NB4 (cell line): ENCODE data around the gene FKRP.

Experiments used
- DNase-seq: peaks from one replicate; pipeline ENCODE4 v3.0.0; 2010; ENCODE audit warnings: low read depth
- H3K4me3 ChIP-seq: one replicate; pipeline ENCODE4 v1.5.1; 2011; ENCODE audit warnings: mild to moderate bottlenecking, low read depth, low read length, moderate library complexity
- MYC ChIP-seq: IDR thresholded peaks from 2 replicates; pipeline ENCODE4 v1.6.1; 2011; ENCODE audit warnings: low read depth, low read length
- POLR2A ChIP-seq: IDR thresholded peaks from 2 replicates; pipeline ENCODE4 v1.6.1; 2011; ENCODE audit warnings: mild to moderate bottlenecking; ENCODE audit not compliant: insufficient read length; ENCODE audit errors: extremely low read depth
- TF ChIP-seq, protein P1 (sequence below): IDR thresholded peaks from one replicate; pipeline ENCODE4 v1.5.1; 2012; ENCODE audit warnings: low read depth, low read length
- TF ChIP-seq, protein P2 (sequence below): IDR thresholded peaks from 2 replicates; pipeline ENCODE4 v1.6.1; 2011; ENCODE audit warnings: low read depth, low read length

The FKRP gene

DNA sequence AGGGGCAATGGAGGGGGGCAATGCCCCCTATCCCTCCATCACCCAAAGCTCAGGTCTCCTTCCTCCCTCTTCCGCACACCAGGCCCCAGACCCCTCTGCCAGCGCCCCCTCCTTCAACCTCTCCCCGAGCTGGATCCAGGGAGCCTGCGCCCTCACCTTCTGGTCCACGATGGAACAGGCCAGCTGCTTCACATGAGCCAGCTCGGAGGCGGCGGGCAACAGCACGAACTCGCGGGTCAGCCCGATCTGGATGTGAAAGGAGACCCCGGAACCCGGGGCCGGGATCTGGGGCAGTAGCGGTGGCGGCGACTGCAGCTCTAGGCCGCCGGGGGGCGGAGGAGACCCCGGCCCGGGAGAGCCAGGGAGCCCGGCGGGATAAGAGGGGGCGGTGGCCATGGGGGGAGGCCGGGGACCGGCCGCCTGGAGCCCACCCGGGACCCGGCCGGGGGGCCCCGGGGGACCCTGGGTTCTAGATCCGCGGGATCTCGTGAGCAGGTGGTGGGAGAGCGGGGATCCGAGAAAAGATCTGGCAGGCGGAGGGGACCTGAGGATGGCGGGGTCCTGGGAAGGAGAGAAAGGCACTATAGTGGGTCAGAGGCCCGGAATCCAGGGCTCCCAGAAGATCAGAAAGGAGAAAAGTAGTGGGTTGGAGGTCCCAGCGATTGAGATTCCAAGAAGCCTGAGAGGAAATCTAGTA, 29.7 kb upstream of the FKRP start:
- peak; percentile 58 for DNase-seq
- TF ChIP-seq MYC (no peak), POLR2A (no peak)
- TF ChIP-seq, protein P1, sequence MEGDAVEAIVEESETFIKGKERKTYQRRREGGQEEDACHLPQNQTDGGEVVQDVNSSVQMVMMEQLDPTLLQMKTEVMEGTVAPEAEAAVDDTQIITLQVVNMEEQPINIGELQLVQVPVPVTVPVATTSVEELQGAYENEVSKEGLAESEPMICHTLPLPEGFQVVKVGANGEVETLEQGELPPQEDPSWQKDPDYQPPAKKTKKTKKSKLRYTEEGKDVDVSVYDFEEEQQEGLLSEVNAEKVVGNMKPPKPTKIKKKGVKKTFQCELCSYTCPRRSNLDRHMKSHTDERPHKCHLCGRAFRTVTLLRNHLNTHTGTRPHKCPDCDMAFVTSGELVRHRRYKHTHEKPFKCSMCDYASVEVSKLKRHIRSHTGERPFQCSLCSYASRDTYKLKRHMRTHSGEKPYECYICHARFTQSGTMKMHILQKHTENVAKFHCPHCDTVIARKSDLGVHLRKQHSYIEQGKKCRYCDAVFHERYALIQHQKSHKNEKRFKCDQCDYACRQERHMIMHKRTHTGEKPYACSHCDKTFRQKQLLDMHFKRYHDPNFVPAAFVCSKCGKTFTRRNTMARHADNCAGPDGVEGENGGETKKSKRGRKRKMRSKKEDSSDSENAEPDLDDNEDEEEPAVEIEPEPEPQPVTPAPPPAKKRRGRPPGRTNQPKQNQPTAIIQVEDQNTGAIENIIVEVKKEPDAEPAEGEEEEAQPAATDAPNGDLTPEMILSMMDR: peak; percentile 45
- TF ChIP-seq, protein P2, sequence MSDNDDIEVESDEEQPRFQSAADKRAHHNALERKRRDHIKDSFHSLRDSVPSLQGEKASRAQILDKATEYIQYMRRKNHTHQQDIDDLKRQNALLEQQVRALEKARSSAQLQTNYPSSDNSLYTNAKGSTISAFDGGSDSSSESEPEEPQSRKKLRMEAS: no peak
- H3K4me3 ChIP-seq: peak overlapping the region; percentile 91

DNA sequence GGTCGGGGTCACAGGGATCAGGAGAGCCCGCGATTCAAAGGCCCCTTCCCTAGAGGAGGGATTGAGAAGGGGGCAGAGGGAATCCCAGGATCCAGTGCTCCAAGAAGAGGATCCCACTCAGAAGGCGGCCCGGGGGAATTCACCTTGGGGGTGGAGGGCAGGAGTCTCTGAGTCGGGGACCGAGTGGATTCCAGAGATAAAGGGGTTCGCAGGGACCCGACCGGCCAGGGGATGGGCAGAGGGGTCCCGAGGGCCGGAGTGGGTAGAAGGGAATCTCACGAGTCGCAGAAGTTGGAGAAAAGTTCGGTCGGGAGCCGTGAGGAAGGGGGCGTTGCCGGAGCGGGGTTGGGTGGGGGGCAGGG, 29.2 kb upstream of the FKRP start:
- no peak for DNase-seq
- peak overlapping the region; percentile 91 for H3K4me3 ChIP-seq
- TF ChIP-seq, protein P2: no peak
- TF ChIP-seq, protein P1: no peak
- TF ChIP-seq MYC: no peak
- TF ChIP-seq POLR2A: no peak

DNA sequence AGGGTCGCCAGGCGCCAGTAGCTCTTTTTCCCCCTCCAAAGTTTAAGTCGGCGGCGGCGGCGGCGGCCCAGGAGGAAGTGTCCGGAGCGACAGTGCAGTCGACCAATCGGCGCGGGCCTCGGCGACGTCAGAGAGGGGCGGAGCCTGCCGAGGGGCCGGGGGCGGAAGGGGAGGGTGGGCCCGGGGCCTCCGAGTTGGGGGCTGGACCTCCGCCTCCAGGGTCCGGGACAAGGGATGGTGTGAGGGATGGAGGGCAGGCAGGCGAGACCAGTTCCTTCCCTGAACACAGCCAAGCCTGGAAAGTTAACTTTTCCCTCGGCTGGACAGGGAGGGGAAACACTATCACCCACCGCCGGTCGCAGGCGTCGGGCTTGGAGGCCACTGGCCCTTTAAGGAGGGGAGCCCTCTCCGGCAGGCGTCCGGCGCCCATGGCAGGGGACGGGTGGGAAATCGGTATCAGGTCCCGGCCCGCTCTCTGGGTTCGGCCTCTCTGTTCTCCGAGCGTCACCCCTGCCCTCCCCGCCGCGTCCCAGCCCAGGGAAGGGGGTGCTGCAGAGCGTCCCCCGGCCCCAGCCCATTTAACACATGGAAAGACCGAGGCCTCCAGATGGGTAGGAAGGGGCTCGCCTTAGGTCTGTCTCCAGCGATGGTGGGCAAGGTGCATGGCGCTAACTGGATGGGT, 28.7 kb upstream of the FKRP start, which contains the start of gene PRKD2:
PRKD2 (minus strand) TSS at position 81 of the 682 bp plus-strand sequence. CDS start 744 bp downstream, outside the sequence.
- DNase-seq: peak; percentile 97
- H3K4me3 ChIP-seq: peak within 1 kb of the TSS; percentile 91
- TF ChIP-seq POLR2A (peak; percentile 84), MYC (peak; percentile 72; the same call in 1 of the 2 replicates)
- TF ChIP-seq, protein P1: no peak
- TF ChIP-seq, protein P2: no peak; the same call in 1 of the 2 replicates

- DNase-seq: peak; percentile 76
- H3K4me3 ChIP-seq: peak overlapping the region; percentile 91
- TF ChIP-seq, protein P2: peak; percentile 86
- TF ChIP-seq, protein P1: no peak
- TF ChIP-seq MYC (0 out of 2 replicates have a peak, but pooled peaks have one; percentile 37), POLR2A (no peak)
Measured at GRCh38 chr19:46717716-46718143, 28.1 kb upstream of the FKRP start.

- H3K4me3 ChIP-seq: peak overlapping the region; percentile 91
- peak; percentile 97 for DNase-seq
- TF ChIP-seq, protein P2: peak; percentile 100
- TF ChIP-seq MYC: peak; percentile 100
- peak; percentile 10 for TF ChIP-seq POLR2A
- TF ChIP-seq, protein P1: no peak
Measured at GRCh38 chr19:46718157-46718933, 27.5 kb upstream of the FKRP start.
